Dorsolateral prefrontal cortex (tissue), 118 donors: ENCODE results near the gene LYPD4. TPM values are rescaled to one million over a fixed set of nuclear protein-coding genes. Genes with fewer than 3 reads are reported as not detected.

Experiments used
- microRNA-seq, 43 experiments: library from miRNA; unstranded; fragments of <30 nt; microRNA quantifications; one replicate each; pipeline ENCODE4 v1.2.0, GENCODE V29; 2022
- total RNA-seq, 120 experiments: library from RNA; stranded (reverse); gene quantifications; one replicate each; pipeline versions ENCODE4 v1.2.3 to v1.2.4, GENCODE V29; 2022

LYPD4 gene
- total RNA-seq, 120 experiments from 2014 or later = not detected

Small RNA genes lying within 50 kb of the gene (microRNA-seq; reads per million reads assigned to microRNA genes)
- 0 to 1.5 (median 0) reads per million in 43 experiments for gene MIR6797

Other genes with a start within 250 kb of the LYPD4 start
- gene CEACAM4, start 217.6 kb downstream of the LYPD4 start, total RNA-seq = 1 to 10 TPM in 9 of 120 experiments, under 1 TPM in 17, not detected in 94; 0.45 to 2.7 (median 0.68) TPM
- gene CEACAM7, start 156.4 kb downstream of the LYPD4 start, total RNA-seq = not detected
- not detected for gene CEACAM5, start 136.1 kb downstream of the LYPD4 start, total RNA-seq
- gene CEACAM6, start 89.2 kb downstream of the LYPD4 start, total RNA-seq = under 1 TPM in 1 of 120 experiments, not detected in 119; 0.20 TPM
- 1 to 10 TPM in 3 of 120 experiments, under 1 TPM in 19, not detected in 98; 0.30 to 2.1 (median 0.73) TPM for gene CEACAM3, start 48.1 kb downstream of the LYPD4 start, total RNA-seq
- gene DMRTC2, start 359 bp upstream of the LYPD4 start, total RNA-seq = not detected
- 100 to 1,000 TPM; 344 to 718 (median 462) TPM for gene RPS19, start 15.6 kb upstream of the LYPD4 start, total RNA-seq
- gene CD79A, start 32.6 kb upstream of the LYPD4 start, total RNA-seq = under 1 TPM in 10 of 120 experiments, not detected in 110; 0.28 to 0.98 (median 0.50) TPM
- 100 to 1,000 TPM in 10 of 120 experiments, 10 to 100 TPM in 110; 36.8 to 145 (median 73.8) TPM for gene ARHGEF1, start 38.5 kb upstream of the LYPD4 start, total RNA-seq
- gene ERFL, start 83.8 kb upstream of the LYPD4 start, total RNA-seq = 1 to 10 TPM in 51 of 120 experiments, under 1 TPM in 67, not detected in 2; 0.22 to 3.2 (median 0.95) TPM
- gene RABAC1, start 114.6 kb upstream of the LYPD4 start, total RNA-seq = 100 to 1,000 TPM; 113 to 188 (median 144) TPM
- 100 to 1,000 TPM; 156 to 918 (median 662) TPM for gene ATP1A3, start 149.5 kb upstream of the LYPD4 start, total RNA-seq
- gene GRIK5, start 225.5 kb upstream of the LYPD4 start, total RNA-seq = 100 to 1,000 TPM in 1 of 120 experiments, 10 to 100 TPM in 119; 27.5 to 116 (median 63.3) TPM
- gene ZNF574, start 231.5 kb upstream of the LYPD4 start, total RNA-seq = 10 to 100 TPM in 119 of 120 experiments, 1 to 10 TPM in 1; 10.0 to 20.4 (median 14.5) TPM